Testis (tissue), 2 donors: Measurements from ENCODE around the gene TMEM186.

Experiments
- POLR2A ChIP-seq: fragments of 450-650 bp; IDR thresholded peaks from one replicate; pipeline ENCODE4 v1.6.1; 2017; ENCODE audit warnings: antibody characterized with exemption, mild to moderate bottlenecking, moderate library complexity
- TF ChIP-seq, protein P1 (sequence below), 3 experiments: fragments of 450-650 bp in 2 of 3; fragments of 200-600 bp in 1 of 3; sonication (generic) in 1 of 3; IDR thresholded peaks; one replicate each; pipeline ENCODE4 v1.5.1; 2016 to 2019; ENCODE audit warnings: antibody characterized with exemption in 3 of 3, mild to moderate bottlenecking in 2 of 3, moderate library complexity in 1 of 3

DNA sequence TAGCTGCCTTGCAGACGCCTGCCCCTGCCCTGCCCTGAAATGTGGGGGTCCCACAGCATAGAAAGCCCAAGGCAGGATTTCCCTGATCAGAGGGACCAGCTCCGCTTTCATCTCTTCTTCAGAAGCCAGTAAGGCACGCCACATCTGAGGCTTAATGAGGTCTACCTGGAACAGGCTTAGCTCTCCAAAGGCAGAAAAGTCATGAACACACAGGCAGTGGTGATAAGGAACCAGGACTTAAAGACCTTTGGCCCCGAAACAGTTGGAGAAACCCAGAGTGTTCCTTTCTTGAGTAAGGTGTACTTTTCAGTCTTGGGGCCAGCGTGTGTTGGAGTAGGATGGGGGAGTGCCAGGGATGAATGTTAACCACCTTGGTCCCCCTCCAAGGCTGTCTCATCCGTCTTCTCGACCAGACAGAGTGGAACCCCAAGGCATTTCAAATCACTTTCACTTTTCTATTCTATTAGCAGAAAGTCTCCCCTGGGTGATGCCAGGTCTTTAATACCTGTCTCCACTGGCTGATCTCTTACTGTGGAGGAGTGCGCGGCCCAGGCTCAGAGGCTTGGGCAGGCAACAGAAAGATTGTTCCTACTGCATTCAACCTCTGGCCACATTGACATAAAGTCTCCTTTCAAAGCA lies 43.9 kb downstream of the TMEM186 start:
- TF ChIP-seq, protein P1, sequence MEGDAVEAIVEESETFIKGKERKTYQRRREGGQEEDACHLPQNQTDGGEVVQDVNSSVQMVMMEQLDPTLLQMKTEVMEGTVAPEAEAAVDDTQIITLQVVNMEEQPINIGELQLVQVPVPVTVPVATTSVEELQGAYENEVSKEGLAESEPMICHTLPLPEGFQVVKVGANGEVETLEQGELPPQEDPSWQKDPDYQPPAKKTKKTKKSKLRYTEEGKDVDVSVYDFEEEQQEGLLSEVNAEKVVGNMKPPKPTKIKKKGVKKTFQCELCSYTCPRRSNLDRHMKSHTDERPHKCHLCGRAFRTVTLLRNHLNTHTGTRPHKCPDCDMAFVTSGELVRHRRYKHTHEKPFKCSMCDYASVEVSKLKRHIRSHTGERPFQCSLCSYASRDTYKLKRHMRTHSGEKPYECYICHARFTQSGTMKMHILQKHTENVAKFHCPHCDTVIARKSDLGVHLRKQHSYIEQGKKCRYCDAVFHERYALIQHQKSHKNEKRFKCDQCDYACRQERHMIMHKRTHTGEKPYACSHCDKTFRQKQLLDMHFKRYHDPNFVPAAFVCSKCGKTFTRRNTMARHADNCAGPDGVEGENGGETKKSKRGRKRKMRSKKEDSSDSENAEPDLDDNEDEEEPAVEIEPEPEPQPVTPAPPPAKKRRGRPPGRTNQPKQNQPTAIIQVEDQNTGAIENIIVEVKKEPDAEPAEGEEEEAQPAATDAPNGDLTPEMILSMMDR (IDR thresholded peaks at IDR 0.05), result no peak
- TF ChIP-seq POLR2A, result no peak
